Measurements from ENCODE around the gene PPP2R1A. TPM values are rescaled to one million over a fixed set of nuclear protein-coding genes. Genes with fewer than 3 reads are reported as not detected.
"Not testable (repeated sequence)": the region's sequence is repeated elsewhere in the genome, so short reads cannot be mapped to it uniquely, and the experiment has no call there.

Gene PPP2R1A
- total RNA-seq, 1 donor from 2014 or later = 154 TPM

DNA sequence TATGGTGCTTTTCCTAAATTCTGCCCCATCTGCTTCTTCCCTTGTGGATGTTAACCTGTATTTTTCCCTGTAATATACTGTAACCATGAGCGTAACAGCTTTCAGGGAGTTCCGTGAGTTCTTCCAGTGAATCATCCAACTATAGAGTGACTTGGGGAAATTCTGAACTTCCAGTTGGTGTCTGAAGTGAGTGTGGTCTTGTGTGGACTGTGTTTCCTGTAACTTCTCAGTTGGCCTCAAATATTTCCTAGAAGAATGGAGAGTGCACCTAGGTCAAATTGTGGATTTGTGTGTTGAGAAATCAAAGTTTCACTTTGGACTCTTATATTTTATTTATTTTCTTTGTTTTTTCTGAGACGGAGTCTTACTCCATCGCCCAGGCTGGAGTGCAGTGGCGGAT lies 68.6 kb downstream of the PPP2R1A start:
- Histone ChIP-seq H3K27me3 (ENCODE audit: low read depth) (no peaks in the 10 kb centered on the region), H3K9me3 (no peaks in the 10 kb centered on the region), H3K4me1 (no peaks in the 10 kb centered on the region), H3K27ac (no peak overlapping the region), H3K36me3 (no peaks in the 10 kb centered on the region), H3K4me3 (no peak overlapping the region)
- intact Hi-C loops (cut with DNase I) = no loop called here
- DNase-seq (no peak), ATAC-seq (no peak)
- TF ChIP-seq CTCF (IDR thresholded peaks at IDR 0.05) = no peak

DNA sequence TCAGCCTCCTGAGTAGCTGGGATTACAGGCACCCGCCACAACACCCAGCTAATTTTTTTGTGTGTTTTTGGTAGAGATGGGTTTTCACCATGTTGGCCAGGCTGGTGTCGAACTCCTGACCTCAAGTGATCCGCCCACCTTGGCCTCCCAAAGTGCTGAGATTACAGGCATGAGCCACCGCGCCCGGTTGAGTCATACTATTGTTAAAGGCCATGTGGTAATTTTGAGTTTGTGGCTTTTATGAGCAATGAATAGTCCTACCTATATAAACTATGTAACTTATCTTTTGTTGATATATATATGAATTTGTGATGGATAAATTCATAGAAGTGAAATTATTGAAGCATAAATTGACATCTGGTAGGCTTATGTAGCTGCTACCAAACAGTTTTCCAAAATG lies 75.7 kb downstream of the PPP2R1A start:
- H3K27ac ChIP-seq; intact Hi-C loops (cut with DNase I); ATAC-seq: not testable (repeated sequence)

DNA sequence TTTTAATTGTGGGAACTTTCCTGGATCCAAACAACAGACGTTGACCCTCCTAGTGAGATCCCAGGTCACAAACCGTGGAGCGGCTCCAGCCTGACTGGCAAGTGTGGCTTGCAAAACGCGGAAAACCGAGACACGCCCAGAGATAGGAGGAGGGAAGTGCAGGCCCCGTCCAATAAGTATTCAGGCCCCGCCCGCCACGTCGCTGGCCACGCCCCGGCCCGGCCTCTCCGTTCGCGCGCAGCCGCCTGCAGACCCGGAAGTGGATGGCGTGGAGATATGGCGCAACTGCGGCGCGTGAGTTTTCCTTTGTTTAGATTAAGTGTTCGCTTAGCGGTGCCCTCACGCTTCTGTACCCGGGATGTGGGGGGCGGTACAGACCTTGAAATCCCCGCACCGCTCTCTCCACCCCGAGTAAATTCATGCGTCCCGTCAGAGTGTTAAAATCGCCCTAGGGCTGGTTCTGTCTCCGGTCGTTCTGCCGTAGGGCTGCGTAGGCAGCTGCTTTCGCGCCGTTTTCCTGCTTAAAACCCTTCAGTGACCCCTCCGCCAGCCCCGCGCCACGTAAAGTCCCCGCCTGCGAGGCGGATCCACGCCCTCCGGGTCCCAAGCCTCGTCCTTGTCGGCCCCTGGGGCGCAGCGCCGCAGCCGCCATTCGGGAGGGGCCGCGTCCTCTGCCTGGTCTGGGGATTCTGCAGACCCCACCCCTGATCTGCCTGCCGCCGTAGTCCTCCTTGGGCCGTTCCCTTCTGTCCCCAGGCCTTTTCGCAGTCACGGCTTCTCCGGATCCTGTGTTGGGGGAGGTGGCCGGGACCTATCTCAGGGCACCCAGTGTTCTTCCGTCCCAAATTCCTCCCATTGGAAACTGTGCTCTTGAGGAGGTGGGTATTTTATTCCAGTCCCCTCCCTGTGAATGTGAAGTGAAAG lies 79.7 kb downstream of the PPP2R1A start, which contains the start of gene ZNF766:
TSS of gene ZNF766 (plus strand) at position 250 of the 924 bp plus-strand sequence. CDS start at position 277, 27 bp downstream.
- DNase-seq = peak; percentile 97
- intact Hi-C loops (cut with DNase I) = no loop called here
- H3K4me1 ChIP-seq = peaks cover 18% of the 10 kb centered on the region
- H3K9me3 ChIP-seq = no peaks in the 10 kb centered on the region
- H3K27ac ChIP-seq = peak within 1 kb of the TSS; percentile 99
- no peaks in the 10 kb centered on the region for H3K27me3 ChIP-seq (ENCODE audit: low read depth)
- peak; percentile 100 for ATAC-seq
- H3K36me3 ChIP-seq = peaks cover 24% of the 10 kb centered on the region
- TF ChIP-seq CTCF (IDR thresholded peaks at IDR 0.05) = peak; percentile 9
- H3K4me3 ChIP-seq = peak within 1 kb of the TSS; percentile 96

More for the DNA sequence above, 75.7 kb downstream of the PPP2R1A start:
- H3K36me3 ChIP-seq; H3K4me1 ChIP-seq; H3K4me3 ChIP-seq; H3K27me3 ChIP-seq (ENCODE audit: low read depth); H3K9me3 ChIP-seq; DNase-seq: not testable (repeated sequence)

- TF ChIP-seq CTCF (IDR thresholded peaks at IDR 0.05) = no peak
- H3K9me3 ChIP-seq = no peaks in the 10 kb centered on the region
- DNase-seq (no peak), ATAC-seq (peak; percentile 41 to 45)
- H3K4me3 ChIP-seq = peak overlapping the region; percentile 96
- H3K27me3 ChIP-seq (ENCODE audit: low read depth) = no peaks in the 10 kb centered on the region
- intact Hi-C loops (cut with DNase I) = no loop called here
- H3K27ac ChIP-seq = peak overlapping the region; percentile 99
- peaks cover 18% of the 10 kb centered on the region for H3K4me1 ChIP-seq
- H3K36me3 ChIP-seq = peaks cover 27% of the 10 kb centered on the region
These were observed 80.5 kb downstream of the PPP2R1A start for GRCh38 chr19:52270266-52270885.

DNA sequence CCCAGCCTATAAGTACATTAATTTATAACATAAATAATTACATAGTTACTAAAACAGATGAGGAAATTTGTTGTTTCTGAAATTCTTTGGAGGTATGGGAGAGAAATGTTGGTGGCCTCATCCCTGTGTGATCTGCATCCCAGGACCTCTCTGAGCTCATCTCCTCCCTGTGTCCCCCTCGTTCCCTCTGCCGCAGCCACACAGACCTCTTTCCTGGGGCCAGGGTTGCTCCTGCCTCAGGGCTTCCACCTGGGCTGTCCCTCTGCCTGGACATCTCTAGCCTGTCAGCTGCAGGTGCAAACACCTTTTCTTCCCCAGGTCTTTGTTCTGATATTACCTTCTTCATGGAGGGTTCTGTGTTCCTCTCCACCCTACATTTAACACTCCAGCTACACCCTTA lies 83.4 kb downstream of the PPP2R1A start:
- H3K27ac ChIP-seq = no peak overlapping the region
- peaks cover 27% of the 10 kb centered on the region for H3K36me3 ChIP-seq
- H3K9me3 ChIP-seq = peaks cover 7% of the 10 kb centered on the region
- ATAC-seq (no peak), DNase-seq (no peak)
- H3K4me3 ChIP-seq = no peak overlapping the region
- no peaks in the 10 kb centered on the region for H3K27me3 ChIP-seq (ENCODE audit: low read depth)
- no peak for TF ChIP-seq CTCF (IDR thresholded peaks at IDR 0.05)
- intact Hi-C loops (cut with DNase I) = no loop called here
- peaks cover 18% of the 10 kb centered on the region for H3K4me1 ChIP-seq

DNA sequence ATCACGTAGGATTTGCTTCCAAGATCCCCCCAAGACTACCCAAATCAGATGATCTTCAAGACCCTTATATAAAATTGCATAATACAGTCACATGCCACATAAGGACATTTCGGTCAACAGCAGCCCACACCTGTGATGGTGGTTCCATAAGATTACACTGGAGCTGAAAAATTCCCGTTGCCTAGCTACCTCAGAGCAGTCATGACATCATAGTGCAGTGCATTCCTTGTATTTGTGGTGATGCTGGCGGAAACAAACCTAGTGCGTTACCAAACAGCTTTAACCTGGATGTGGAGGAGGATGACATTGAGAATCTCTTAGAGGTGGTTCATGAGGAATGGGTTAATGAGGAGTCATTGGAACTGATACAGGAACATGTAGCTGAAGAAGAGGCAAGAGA lies 84.3 kb downstream of the PPP2R1A start:
- Histone ChIP-seq H3K27ac (no peak overlapping the region), H3K4me3 (no peak overlapping the region), H3K9me3 (peaks cover 11% of the 10 kb centered on the region), H3K27me3 (ENCODE audit: low read depth) (no peaks in the 10 kb centered on the region), H3K4me1 (peaks cover 13% of the 10 kb centered on the region), H3K36me3 (peaks cover 31% of the 10 kb centered on the region)
- DNase-seq (no peak), ATAC-seq (no peak)
- intact Hi-C loops (cut with DNase I) = no loop called here
- TF ChIP-seq CTCF (IDR thresholded peaks at IDR 0.05) = no peak

Measured in lower lobe of right lung (tissue), 2 donors.